Stimulated activated CD8-positive, alpha-beta memory T cell treated with anti-CD3 and anti-CD28 coated beads, Interleukin-12 subunit alpha, Interleukin-12 subunit beta, amount 100 ng/mL, for 24 hours (primary cell): ENCODE data around the gene TSPAN9.

Source experiments
- DNase-seq: peaks from one replicate; pipeline ENCODE4 v3.0.0-alpha.2; 2020; ENCODE audit errors: extremely low read depth

Gene TSPAN9

GRCh38 chr12:3123729-3124128, 46.5 kb downstream of the TSPAN9 start:
- DNase-seq = no peak

- DNase-seq = no peak
These were observed 47.7 kb downstream of the TSPAN9 start for GRCh38 chr12:3124917-3125316.

DNA sequence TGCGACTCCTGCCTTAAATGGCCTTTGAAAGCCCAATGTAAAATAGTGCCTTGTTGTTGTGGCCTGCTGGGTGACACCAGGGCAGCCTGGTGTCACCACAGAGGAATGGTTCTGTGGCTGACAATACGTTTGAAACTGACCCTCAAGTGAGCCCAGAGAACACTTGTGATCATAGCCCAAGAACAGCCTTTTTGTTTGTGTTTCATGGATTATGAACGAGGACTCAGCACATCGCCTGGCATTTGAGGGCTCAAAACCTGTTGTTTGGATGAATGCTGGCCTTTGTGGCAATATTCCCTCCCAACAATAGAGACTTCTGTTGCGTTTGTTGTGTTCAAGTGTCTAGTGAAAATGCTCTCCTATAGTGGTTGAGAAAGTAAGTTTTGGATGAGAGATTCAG, 48.5 kb downstream of the TSPAN9 start:
- no peak for DNase-seq

- DNase-seq = no peak
These were observed 50.7 kb downstream of the TSPAN9 start for GRCh38 chr12:3127832-3128231.

DNA sequence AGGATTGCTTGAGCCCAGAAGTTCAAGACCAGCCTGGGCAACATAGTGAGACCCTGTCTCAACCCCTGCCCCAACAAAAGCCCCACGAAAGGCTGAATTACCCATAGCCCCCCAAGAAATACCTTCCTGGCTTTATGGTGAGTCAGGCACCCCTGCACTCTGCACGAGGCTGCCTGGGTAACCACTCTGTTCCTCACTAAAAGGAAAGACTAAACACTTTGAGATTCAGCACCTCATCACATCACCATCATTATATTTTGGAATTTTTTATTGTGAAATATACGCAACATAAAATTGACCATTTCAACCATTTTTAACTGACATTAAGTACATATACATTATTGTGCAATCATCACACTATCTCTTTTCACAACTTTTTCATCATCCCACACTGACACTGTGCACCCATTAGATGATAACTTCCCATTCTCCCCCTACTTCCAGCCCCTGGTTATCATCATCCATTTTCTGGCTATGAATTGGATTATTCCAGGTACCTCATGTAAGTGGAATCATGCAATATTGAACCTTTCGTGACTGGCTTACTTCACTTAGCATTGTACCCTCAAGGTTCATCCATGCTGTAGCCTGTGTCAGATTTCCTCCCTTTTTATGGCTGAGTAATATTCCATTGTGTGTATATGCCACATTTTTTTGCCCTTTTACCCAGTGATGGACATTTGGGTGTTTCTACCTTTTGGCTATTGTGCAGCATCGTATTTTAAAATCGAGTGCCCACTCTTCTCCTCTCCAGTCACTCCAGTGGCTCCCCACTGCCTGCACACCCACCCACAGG, 51.5 kb downstream of the TSPAN9 start:
- DNase-seq = no peak

DNA sequence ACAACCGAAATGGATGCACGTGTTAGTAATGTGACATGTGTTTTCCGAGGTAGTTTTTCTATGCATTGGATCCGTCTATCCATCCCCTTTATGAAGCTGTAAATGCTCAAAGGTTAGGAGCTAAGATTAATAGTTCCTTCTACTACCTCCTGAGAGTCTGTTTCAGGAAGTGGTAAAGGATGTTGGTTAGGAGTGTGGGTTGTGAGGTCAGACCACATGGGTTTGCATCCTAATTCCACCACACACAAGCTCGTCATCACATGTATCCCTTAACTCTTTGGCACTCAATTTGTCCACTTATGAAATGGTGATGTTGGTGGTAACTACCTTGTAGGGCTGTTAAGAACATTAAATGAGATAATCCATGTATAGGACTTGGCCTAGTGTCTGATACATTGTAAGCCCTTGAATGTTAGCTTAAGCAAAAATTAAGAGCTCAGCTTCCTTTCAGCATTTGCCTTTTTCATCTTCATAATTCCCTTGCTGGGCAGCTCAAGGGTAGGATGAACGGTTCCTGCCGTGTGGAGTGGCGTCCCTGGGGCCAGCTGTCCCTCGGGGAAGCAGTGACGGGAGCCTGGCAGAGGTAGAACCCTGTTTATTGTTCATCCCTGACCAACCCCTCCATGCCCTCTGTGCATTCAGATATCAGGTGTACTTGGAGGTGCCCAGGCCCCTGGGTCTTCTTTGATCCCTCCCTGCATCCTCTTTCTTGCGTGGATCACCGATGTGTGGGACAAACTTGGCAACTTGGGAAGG, 52.3 kb downstream of the TSPAN9 start:
- DNase-seq = no peak

DNA sequence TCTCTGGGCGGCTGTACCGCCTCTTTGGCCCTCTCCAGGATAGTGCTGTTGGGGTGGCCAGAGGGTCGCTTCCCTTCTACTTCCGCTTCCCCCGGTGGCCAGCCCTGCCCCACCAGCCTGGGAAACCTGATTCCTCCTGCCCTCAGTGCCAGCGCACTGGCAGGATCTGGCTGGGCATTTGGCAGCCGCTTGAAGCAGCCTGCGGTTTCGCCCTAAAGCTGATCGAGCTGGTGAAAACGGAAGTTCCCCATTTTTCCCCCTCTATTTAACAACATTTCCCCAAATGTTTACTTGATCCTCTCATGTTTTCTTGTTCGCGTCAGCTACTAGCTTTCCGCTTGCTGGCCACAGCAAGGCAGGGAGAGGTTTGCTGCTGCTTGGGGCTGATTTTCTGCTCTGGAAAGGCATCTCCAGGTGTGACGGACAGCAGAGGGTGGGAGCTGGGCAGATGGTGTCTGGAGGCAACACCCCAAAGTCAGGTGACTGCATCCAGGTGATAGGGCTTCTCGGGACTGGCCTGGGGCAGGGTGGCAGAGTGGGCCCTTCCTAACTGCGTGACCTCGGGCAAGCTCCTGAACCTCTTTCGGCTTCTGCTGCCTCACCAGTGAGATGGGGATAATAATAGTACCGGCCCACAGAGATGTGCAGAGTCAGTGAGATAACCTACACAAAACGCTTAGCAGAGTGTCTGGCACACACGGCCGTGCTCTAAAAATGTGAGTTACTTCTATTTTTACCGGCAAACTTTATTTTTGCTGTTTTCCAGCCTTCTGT, 53.1 kb downstream of the TSPAN9 start:
- DNase-seq = no peak

DNA sequence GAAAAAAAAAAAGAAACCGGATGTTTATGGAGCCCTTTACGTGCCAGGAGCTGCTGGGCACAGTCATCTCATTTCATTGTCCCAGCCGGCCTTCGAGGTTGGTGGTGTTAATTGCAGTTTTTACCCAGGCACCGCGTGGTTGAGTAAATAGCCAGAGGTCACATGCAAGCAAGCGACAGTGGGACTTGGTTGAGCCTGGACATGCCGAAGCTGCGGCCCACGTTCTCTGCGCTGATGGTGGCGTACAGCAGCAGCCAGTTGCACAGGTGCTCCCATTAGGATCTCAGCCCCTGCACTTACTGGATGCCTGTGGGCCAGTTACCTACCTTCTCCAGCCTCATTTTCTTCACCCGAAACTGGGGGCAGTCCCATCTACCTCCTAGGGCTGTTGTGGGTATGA, 54.0 kb downstream of the TSPAN9 start:
- DNase-seq = no peak

DNA sequence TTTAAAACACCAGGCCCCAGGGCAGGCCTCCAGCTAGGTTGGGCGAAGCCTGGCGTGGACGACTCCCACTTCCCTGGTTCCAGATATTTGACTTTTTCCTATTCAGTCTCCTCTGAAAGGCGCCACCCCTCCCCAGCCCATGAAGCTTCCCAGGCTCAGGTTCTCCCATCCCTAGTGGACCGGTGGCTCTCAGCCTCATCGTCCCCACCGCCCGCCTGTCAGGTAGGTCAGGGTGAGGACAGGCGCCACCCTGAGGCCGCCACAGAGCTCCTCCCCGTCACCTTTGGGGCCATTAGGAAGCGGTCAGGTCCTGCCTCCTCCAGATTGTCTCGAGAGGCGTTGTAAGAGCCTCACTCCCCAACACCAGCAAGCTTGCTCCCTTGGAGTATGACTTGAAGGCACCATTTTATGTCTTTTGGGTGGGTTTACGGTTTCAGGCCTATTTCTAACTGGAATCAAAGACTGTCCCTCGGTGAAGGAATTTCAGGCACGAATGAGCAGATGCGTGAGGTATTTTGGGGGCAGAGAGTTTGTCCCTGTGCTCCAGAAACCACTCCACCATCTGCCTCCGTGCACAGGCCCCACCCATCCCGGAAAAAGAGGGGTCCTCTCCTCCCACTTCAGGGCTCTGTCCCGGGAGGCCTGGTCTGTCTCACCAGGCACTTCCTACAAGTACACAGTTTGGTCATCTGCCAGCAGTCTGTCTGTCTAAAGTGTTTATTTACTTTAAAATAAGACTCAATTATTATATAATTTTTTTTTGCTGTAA, 55.6 kb downstream of the TSPAN9 start:
- DNase-seq = no peak

DNA sequence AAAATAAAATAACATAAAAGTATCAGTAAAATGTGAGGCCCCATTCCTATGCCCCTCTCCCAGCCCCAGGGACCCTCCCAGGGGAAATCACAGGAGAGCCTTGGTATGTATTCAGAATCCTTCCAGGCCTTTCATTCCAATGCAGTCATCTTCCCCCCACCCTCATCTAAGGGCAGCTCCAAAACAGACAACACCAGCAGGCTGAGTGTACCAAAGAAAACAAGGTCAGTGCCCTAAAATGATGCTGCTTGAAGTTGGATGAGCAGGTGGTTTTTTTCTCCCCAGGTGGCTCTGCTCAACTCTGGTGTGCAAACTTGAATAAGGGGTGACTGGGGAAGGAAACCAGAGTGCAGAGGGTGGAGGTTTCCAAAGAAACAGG, 56.2 kb downstream of the TSPAN9 start:
- no peak for DNase-seq

- DNase-seq = no peak
These were observed 56.9 kb downstream of the TSPAN9 start for GRCh38 chr12:3134126-3134525.

- no peak for DNase-seq
These were observed 57.5 kb downstream of the TSPAN9 start for GRCh38 chr12:3134526-3135135.

DNA sequence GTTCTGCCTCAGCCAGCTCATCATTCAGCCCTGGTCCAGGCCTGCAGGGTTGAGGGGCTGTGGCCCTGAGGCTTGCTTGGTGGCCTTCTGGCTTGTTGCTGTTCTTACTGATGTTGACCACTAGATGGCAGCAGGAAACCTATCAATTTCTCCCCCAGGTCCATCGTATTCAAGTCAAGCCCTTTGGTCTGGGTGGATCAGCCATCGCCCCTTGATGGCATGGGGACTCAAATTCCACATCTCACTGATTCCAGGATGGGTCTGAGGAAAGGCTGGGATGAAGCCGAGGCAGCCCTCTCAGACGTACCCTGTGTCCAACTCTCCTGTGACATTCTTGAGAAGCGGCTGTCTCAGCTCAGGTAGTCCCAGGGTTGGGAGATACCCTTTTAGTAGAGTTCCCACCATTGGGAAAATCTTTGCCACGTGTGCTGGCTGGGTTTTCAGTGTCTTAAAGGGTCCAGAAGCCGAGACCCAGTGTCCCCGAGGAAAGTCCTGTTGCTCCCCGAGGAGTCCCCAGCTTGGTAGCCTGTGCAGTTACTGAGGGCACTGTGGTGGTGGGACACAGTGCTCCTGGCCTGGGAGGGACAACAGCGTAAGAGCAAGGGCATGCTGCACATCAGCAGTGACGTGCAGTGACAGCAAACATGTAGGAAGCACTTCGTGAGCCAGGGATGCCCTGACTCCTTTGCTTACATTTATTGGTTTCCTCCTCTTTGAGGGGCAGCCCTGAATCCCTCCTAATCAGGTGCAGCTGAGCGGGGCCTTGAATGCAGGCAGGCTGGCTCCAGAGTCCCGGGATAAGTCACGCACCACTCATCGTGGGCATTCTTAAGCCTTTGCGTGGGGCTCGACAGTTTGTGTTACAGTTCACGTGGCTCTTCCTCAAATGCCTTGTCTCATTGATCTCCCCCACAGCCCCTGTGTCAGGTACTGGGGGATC, 58.6 kb downstream of the TSPAN9 start:
- DNase-seq = no peak

DNA sequence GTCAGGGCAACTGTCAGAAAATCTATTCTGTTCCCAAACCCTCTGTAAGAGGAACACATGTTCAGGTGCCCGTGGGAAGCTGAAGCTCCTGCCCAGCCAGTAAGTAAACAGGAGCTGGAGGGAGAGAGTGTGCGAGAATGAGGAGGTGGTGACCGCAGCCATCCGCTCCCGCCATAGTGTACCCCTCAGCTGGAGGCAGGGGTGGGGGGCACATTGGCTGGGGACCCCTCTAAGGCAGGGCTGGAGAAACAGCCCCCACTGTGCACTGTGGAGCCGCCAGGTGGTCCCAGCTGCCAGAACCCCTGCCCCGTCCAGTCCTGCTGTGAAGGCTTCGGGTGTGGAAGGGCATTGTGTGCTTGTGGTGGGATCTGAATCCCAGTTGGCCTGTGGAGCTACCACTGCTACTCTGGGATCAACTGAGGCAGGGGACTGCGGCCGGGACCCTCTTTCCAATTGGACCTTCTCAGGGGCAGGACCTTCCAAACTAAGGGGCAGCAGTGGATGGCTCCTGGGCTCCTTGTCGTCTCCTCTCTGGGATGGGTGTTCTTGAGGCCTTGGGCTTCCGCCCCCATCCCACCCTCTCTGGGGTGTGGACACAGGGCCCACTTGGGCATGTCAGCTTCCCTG, 59.6 kb downstream of the TSPAN9 start:
- no peak for DNase-seq

DNA sequence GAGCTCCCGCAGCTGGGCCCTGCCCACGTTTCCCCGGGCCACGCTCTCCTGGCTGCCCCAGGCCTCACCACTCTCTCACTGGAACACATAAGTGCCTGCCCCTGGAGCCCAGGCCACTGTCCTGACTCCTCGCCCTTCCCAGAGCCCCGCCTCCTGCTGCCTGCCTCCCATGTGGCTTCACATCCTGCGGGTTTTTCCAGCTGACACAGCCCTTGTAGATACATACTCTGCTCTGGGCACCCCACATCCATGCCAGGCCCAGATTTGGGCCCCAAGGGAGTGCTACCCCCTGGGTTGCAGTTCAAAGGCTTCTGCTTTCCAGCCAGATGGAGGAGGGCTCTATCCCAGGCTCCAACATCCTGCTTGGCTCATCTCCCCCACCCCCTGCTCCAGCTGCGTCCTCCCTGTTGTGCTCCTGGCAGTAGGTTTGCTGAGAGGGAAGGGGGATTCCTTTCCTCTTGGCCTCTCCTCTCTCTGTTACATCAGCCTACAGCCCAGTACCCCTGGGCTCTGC, 60.1 kb downstream of the TSPAN9 start:
- no peak for DNase-seq

- DNase-seq = no peak
These were observed 60.8 kb downstream of the TSPAN9 start for GRCh38 chr12:3137814-3138445.

- no peak for DNase-seq
These were observed 61.8 kb downstream of the TSPAN9 start for GRCh38 chr12:3138941-3139511.

DNA sequence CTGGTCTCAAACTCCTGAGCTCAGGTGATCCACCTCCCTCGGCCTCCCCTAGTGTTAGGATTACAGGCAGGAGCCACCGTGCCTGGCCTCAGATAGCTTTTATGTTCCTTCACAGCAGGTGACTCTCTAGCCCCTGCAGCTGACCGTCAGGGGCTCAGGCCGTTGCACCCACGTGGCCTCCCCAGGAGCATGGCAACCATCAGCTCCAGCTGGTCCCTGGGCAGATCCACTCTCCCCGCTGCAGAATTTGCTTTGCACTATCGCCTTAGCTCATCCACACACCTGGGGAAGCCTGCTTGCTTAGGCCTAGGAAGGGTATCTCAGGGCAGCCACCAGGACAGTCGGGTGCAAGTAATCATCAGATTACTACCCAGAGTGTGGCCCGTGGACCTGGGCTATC, 62.6 kb downstream of the TSPAN9 start:
- DNase-seq = no peak

DNA sequence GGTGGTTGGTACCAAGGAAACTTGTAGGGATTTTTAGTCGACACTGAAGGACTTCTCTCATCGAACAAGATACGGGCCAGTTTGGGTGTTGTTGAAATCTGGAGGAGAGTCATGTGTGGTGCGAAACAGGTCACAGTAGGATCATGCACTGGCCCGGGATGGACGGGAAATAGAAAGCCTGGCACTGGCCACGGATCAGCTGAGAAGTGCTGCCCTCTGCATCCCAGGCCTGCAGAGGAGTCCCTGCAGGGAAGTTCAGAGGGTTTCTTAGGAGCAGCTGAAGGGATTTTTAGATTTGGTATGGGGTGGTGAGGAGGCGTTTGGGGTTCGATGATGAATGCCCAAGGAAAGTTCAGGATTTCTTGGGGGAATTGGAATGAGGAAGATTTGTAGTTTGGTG, 63.1 kb downstream of the TSPAN9 start:
- no peak for DNase-seq
